ENCODE results near the gene CAPG.
A peak's percentile ranks its signal among the peaks of the same experiment; 100 is the strongest.
"Not testable (repeated sequence)": the region's sequence is repeated elsewhere in the genome, so short reads cannot be mapped to it uniquely, and the experiment has no call there.

CAPG gene

GRCh38 chr2:85420536-85421259, 10.5 kb upstream of the CAPG start:
- peak; percentile 91 for DNase-seq (ENCODE audit: low spot score)

- no peak for DNase-seq (ENCODE audit: low spot score)
These were observed 9.0 kb upstream of the CAPG start for GRCh38 chr2:85419009-85419675.

- peak; percentile 90 for DNase-seq (ENCODE audit: low spot score)
These were observed 8.2 kb upstream of the CAPG start, which contains the start of gene SH2D6 for GRCh38 chr2:85418132-85419008. Gene SH2D6, plus strand, starts transcription at chr2:85418714. Its CDS starts 10,752 bp downstream, at chr2:85429466.

GRCh38 chr2:85415980-85416650, 5.9 kb upstream of the CAPG start:
- no peak for DNase-seq (ENCODE audit: low spot score)

- DNase-seq (ENCODE audit: low spot score), result no peak
These were observed 4.8 kb upstream of the CAPG start for GRCh38 chr2:85414761-85415553.

- DNase-seq (ENCODE audit: low spot score), result not testable (repeated sequence)
These were observed 4.2 kb upstream of the CAPG start for GRCh38 chr2:85414421-85414759.

GRCh38 chr2:85413592-85414420, 3.6 kb upstream of the CAPG start:
- DNase-seq (ENCODE audit: low spot score), result no peak

GRCh38 chr2:85411405-85411748, 1.2 kb upstream of the CAPG start:
- no peak for DNase-seq (ENCODE audit: low spot score)

- no peak for DNase-seq (ENCODE audit: low spot score)
These were observed 628 bp upstream of the CAPG start for GRCh38 chr2:85410584-85411404.

- no peak for DNase-seq (ENCODE audit: low spot score)
These were observed 4.7 kb downstream of the CAPG start for GRCh38 chr2:85405201-85406059.

GRCh38 chr2:85401844-85402243, 8.3 kb downstream of the CAPG start:
- no peak for DNase-seq (ENCODE audit: low spot score)

GRCh38 chr2:85401464-85401805, 8.7 kb downstream of the CAPG start:
- DNase-seq (ENCODE audit: low spot score), result no peak

- DNase-seq (ENCODE audit: low spot score), result no peak
These were observed 9.4 kb downstream of the CAPG start for GRCh38 chr2:85400541-85401463.

- DNase-seq (ENCODE audit: low spot score), result no peak
These were observed 10.1 kb downstream of the CAPG start for GRCh38 chr2:85400023-85400422.

GRCh38 chr2:85399183-85399455, 11.0 kb downstream of the CAPG start:
- DNase-seq (ENCODE audit: low spot score), result no peak

- no peak for DNase-seq (ENCODE audit: low spot score)
These were observed 11.6 kb downstream of the CAPG start for GRCh38 chr2:85398426-85399182.

- DNase-seq (ENCODE audit: low spot score), result no peak
These were observed 12.2 kb downstream of the CAPG start for GRCh38 chr2:85397925-85398331.
